ENCODE results near the gene MYLK4. TPM values are rescaled to one million over a fixed set of nuclear protein-coding genes. Genes with fewer than 3 reads are reported as not detected.

MYLK4 gene
- total RNA-seq (2021) (1.1 and 1.6 TPM in 2 replicates), Bru-seq, nascent RNA (percentile 45 among the genes with signal in this experiment), BruChase-seq, experiment 1, labeled RNA remaining after a 2-hour chase (percentile 58 among the genes with signal in this experiment), BruChase-seq, experiment 2, labeled RNA remaining after a 6-hour chase (percentile 43 among the genes with signal in this experiment)
- long read RNA-seq, partial matches to known transcripts = 0 of 1 reads
- long read RNA-seq, other reads (novel, unspliced or antisense) = 1 of 1 reads

DNA sequence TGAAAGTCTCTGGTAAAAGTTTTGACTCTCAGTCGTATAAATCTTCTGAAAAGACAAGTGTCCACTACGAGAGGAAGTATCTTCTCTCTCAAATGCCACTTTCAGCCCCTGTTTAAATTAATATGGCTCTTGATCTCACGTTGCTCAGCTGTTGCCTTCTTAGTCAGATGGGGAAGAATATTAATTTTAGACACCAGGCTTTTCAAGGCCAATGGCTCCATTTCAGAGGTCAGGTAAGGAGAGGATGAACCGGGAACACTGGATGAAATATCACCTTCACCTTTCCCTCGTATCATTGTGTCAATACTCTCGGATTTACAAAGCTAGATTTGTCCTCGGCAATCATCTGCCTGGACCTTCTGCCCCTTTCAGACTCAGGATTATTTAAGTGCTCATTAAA is at the start of gene MYLK4:
MYLK4 (minus strand) TSS at position 91 of the 400 bp plus-strand sequence. CDS start 1,628 bp downstream, outside the sequence.
- no peaks in the 10 kb centered on the region for H3K4me1 ChIP-seq (replicated peaks; ENCODE audit: insufficient read depth)
- no peaks in the 10 kb centered on the region for H3K36me3 ChIP-seq (ENCODE audit: low read depth)
- BruUV-seq (replicated peaks) = no TSS peak
- H3K4me3 ChIP-seq = no peak within 1 kb of the TSS
- H4K20me1 ChIP-seq (ENCODE audit: insufficient read depth) = no peaks in the 10 kb centered on the region
- H3K4me2 ChIP-seq = no peak within 1 kb of the TSS
- H3K27me3 ChIP-seq (ENCODE audit: insufficient read depth, low read depth) = no peaks in the 10 kb centered on the region
- DNase-seq = no peak
- CTCF ChIA-PET = interaction anchor here (0.5 to 0.9 kb wide), 4 partner anchors 13 to 1732 kb away, joined by 3 to 18 read pairs (median 3); no protein-coding TSS in a partner anchor
- no peak within 1 kb of the TSS for H3K27ac ChIP-seq
- POLR2A ChIA-PET (ENCODE audit: unreplicated experiment) = no interaction called here
- intact Hi-C loops (cut with micrococcal nuclease; ENCODE audit: unreplicated experiment) = no loop called here
- no peak within 1 kb of the TSS for H2AFZ ChIP-seq
- TF ChIP-seq EZH2 (IDR thresholded peaks at IDR 0.05; ENCODE audit: low read depth) = no peak
- TF ChIP-seq, protein P1, sequence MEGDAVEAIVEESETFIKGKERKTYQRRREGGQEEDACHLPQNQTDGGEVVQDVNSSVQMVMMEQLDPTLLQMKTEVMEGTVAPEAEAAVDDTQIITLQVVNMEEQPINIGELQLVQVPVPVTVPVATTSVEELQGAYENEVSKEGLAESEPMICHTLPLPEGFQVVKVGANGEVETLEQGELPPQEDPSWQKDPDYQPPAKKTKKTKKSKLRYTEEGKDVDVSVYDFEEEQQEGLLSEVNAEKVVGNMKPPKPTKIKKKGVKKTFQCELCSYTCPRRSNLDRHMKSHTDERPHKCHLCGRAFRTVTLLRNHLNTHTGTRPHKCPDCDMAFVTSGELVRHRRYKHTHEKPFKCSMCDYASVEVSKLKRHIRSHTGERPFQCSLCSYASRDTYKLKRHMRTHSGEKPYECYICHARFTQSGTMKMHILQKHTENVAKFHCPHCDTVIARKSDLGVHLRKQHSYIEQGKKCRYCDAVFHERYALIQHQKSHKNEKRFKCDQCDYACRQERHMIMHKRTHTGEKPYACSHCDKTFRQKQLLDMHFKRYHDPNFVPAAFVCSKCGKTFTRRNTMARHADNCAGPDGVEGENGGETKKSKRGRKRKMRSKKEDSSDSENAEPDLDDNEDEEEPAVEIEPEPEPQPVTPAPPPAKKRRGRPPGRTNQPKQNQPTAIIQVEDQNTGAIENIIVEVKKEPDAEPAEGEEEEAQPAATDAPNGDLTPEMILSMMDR (conservative IDR thresholded peaks at IDR 0.05) = no peak
- H3K9me3 ChIP-seq (ENCODE audit: insufficient read depth, low read depth) = no peaks in the 10 kb centered on the region
- no peaks in the 10 kb centered on the region for H3K9me2 ChIP-seq (ENCODE audit: insufficient read depth)
- H3F3A ChIP-seq (ENCODE audit: insufficient read depth, low read depth) = no peaks in the 10 kb centered on the region
- no peaks in the 10 kb centered on the region for H3K79me2 ChIP-seq (ENCODE audit: low read depth)

DNA sequence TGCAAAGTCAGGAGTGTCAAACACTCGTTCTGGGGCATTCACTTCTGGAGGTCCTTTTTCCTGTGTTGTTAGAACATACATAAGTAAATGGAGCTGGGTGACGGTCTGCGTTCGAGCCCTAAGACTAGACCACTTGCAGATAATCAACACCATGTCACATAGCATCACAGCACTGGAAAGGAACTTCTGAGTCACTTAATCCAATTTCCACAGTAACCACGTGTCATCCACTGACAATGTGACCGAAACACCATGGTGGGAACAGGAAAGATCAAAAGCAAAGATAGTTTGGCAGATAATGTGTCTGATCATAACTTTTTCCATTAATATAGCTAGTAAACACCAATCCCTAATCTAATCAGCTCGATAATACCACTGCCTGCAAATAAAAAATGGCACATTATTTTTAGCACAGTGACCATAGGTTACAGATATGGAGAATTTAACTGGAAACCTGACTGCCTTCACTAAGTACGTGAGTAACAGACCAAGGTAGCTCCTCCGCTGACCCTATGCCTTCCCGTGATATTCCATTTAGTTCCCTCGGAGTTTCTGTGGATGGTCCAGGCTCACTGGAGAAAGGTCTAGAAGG is 49.3 kb upstream of the MYLK4 start:
- H3K27ac ChIP-seq = no peak overlapping the region
- CTCF ChIA-PET = no interaction called here
- TF ChIP-seq EZH2 (IDR thresholded peaks at IDR 0.05; ENCODE audit: low read depth) = no peak

DNA sequence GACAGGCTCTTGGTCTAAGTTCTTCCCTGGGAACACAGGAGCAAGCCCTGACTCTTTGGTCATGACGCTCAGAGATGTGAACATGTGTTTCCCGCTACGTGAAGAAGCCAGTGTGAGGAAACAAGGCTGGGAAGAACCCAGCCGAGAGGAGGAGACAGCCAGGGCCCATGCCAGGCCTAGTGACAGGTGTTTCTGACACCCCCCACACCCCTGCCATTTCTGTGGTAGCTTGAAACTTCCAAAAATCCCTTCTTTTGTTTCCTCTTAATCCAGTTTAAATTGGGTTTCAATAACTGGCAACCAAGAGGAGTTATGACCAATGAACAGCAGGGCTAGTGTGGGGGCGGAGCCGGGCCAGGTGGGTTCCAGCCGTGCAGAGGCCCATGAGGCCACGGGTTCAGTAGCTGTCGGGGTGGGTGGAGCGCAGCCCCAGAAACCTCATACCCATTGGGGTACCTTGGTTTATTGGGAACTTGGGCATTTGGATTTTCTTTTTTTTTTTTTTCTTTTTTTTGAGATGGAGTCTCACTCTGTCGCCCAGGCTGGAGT is 47.9 kb upstream of the MYLK4 start:
- intact Hi-C loops (cut with micrococcal nuclease; ENCODE audit: unreplicated experiment) = loop anchor here (10.0 kb wide), 1 partner anchor 256 kb away; no protein-coding TSS in a partner anchor
- H3K79me2 ChIP-seq (ENCODE audit: low read depth) = 0 out of 2 replicates have a peak, but pooled peaks cover 4% of the 10 kb centered on the region
- POLR2A ChIA-PET (ENCODE audit: unreplicated experiment) = interaction anchor here (0.7 kb wide), 1 partner anchor 19 kb away, joined by 4 read pairs; no protein-coding TSS in a partner anchor

More for the DNA sequence above, 49.3 kb upstream of the MYLK4 start:
- BruUV-seq (replicated peaks) = no TSS peak
- H3K36me3 ChIP-seq (ENCODE audit: low read depth) = no peaks in the 10 kb centered on the region
- no peaks in the 10 kb centered on the region for H3K9me2 ChIP-seq (ENCODE audit: insufficient read depth)
- no peaks in the 10 kb centered on the region for H4K20me1 ChIP-seq (ENCODE audit: insufficient read depth)
- H3K4me1 ChIP-seq (replicated peaks; ENCODE audit: insufficient read depth) = no peaks in the 10 kb centered on the region; the same call in 1 of the 2 replicates
- H2AFZ ChIP-seq = no peak overlapping the region
- no peak overlapping the region for H3K4me3 ChIP-seq
- DNase-seq = no peak
- H3K4me2 ChIP-seq = no peak overlapping the region
- 0 out of 2 replicates have a peak, but pooled peaks cover 4% of the 10 kb centered on the region for H3K79me2 ChIP-seq (ENCODE audit: low read depth)
- H3F3A ChIP-seq (ENCODE audit: insufficient read depth, low read depth) = no peaks in the 10 kb centered on the region
- H3K27me3 ChIP-seq (ENCODE audit: insufficient read depth, low read depth) = no peaks in the 10 kb centered on the region
- intact Hi-C loops (cut with micrococcal nuclease; ENCODE audit: unreplicated experiment) = loop anchor here (10.0 kb wide), 1 partner anchor 255 kb away; no protein-coding TSS in a partner anchor
- no peaks in the 10 kb centered on the region for H3K9me3 ChIP-seq (ENCODE audit: insufficient read depth, low read depth)
- POLR2A ChIA-PET (ENCODE audit: unreplicated experiment) = no interaction called here

More for the DNA sequence above, 47.9 kb upstream of the MYLK4 start:
- H3K4me2 ChIP-seq = no peak overlapping the region
- CTCF ChIA-PET = no interaction called here
- H2AFZ ChIP-seq = no peak overlapping the region
- H3K4me1 ChIP-seq (replicated peaks; ENCODE audit: insufficient read depth) = peaks cover 4% of the 10 kb centered on the region; the same call in 1 of the 2 replicates
- H3K36me3 ChIP-seq (ENCODE audit: low read depth) = no peaks in the 10 kb centered on the region
- no peaks in the 10 kb centered on the region for H3K9me3 ChIP-seq (ENCODE audit: insufficient read depth, low read depth)
- H3K9me2 ChIP-seq (ENCODE audit: insufficient read depth) = no peaks in the 10 kb centered on the region
- no peak overlapping the region for H3K4me3 ChIP-seq
- peaks cover 10% of the 10 kb centered on the region; the same call in 1 of the 2 replicates for H3F3A ChIP-seq (ENCODE audit: insufficient read depth, low read depth)
- H3K27me3 ChIP-seq (ENCODE audit: insufficient read depth, low read depth) = no peaks in the 10 kb centered on the region
- H3K27ac ChIP-seq = no peak overlapping the region
- H4K20me1 ChIP-seq (ENCODE audit: insufficient read depth) = no peaks in the 10 kb centered on the region
- BruUV-seq (replicated peaks) = no TSS peak
- TF ChIP-seq EZH2 (IDR thresholded peaks at IDR 0.05; ENCODE audit: low read depth) = no peak
- TF ChIP-seq, protein P1 (conservative IDR thresholded peaks at IDR 0.05) = no peak
- no peak for DNase-seq
